ENCODE results near the gene PPP6C.
"Not testable (repeated sequence)": the region's sequence is repeated elsewhere in the genome, so short reads cannot be mapped to it uniquely, and the experiment has no call there.

Gene PPP6C

DNA sequence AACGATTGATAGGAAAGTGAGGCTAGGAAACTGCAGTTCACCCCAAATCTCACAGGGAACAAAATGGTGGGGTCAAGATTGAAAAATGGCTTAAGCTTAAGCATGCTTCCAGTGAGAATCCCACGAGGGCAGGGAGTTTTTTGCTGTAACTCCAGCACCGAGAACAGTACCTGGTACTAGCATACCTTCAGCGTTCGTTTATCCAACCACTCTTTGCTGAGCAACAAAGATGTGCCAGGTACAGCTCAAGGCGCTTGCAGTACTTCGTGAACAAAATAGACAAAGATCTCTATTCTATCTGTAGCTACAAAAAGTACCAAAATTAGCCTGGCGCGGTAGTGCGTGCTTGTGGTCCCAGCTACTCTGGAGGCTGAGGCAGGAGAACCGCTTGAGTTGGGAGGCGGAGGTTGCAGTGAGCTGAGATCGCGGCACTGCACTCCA, 778 bp upstream of the PPP6C start:
- peak overlapping the region; percentile 98 for H3K4me3 ChIP-seq (replicated peaks; ENCODE audit: low read depth, low read length)
- TF ChIP-seq, protein P1, sequence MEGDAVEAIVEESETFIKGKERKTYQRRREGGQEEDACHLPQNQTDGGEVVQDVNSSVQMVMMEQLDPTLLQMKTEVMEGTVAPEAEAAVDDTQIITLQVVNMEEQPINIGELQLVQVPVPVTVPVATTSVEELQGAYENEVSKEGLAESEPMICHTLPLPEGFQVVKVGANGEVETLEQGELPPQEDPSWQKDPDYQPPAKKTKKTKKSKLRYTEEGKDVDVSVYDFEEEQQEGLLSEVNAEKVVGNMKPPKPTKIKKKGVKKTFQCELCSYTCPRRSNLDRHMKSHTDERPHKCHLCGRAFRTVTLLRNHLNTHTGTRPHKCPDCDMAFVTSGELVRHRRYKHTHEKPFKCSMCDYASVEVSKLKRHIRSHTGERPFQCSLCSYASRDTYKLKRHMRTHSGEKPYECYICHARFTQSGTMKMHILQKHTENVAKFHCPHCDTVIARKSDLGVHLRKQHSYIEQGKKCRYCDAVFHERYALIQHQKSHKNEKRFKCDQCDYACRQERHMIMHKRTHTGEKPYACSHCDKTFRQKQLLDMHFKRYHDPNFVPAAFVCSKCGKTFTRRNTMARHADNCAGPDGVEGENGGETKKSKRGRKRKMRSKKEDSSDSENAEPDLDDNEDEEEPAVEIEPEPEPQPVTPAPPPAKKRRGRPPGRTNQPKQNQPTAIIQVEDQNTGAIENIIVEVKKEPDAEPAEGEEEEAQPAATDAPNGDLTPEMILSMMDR (IDR thresholded peaks at IDR 0.05; ENCODE audit: low read depth, low read length, missing control alignments), result no peak

DNA sequence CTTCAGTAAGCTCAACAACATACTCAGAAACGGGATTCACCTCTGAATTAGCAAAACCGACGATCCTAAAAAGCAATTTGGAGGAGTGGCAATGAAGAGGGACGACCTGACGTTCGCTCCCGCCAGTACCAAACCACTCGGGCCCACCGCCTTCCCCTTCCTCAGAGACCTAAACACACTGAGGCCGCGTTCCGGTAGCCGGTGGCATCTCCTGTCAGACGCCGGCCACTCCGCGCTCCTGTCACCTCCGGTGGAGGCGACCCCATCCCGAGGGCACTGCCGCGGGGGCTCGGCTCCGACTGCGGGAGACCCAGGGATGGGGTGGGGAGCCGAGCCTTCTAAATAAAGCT, 617 bp downstream of the PPP6C start:
- no peak for DNase-seq (ENCODE audit: extremely low read depth, low read depth)
- peak overlapping the region; percentile 98 for H3K4me3 ChIP-seq (replicated peaks; ENCODE audit: low read depth, low read length)
- TF ChIP-seq, protein P1 (IDR thresholded peaks at IDR 0.05; ENCODE audit: low read depth, low read length, missing control alignments), result no peak

More for the DNA sequence above, 778 bp upstream of the PPP6C start:
- DNase-seq (ENCODE audit: extremely low read depth, low read depth), result no peak

DNA sequence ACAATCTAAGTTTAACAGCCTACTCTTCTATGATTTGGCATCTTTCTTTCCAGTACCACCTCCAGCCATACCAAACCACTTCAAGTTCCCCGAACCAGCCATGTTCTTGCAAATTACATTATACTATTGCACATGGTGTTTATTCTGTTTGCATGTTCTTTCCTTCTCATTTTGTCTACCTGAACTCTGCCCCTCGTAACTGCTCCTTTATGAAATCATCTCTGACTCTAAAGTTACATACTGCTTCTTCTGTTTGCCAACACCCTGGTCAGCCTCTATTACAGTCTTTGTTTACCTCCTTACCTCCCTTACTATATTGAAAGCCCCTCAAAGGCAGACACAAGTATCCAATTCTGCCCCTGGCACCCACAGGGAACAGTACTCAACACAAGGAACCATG, 6.0 kb downstream of the PPP6C start:
- H3K4me3 ChIP-seq (replicated peaks; ENCODE audit: low read depth, low read length), result no peak overlapping the region
- TF ChIP-seq, protein P1 (IDR thresholded peaks at IDR 0.05; ENCODE audit: low read depth, low read length, missing control alignments), result no peak
- no peak for DNase-seq (ENCODE audit: extremely low read depth, low read depth)

DNA sequence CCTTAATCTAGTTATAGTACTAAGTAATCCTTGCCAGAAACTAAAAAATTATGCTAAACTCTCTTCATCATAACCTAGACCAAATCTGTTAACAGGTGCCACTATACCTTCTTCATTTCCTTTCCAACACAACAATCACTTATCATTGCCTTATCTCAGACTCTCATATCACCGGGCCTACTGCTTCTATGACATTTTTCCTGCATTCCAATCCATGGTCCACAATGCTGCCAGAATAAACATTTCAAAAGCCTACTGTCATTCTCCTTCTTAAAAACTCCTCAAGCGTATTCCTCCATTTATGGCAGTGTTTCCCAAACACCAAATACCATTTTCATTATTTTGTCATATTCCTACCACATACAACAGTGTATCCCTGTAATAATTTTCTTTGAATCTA, 6.5 kb downstream of the PPP6C start:
- TF ChIP-seq, protein P1 (IDR thresholded peaks at IDR 0.05; ENCODE audit: low read depth, low read length, missing control alignments), result no peak
- no peak overlapping the region for H3K4me3 ChIP-seq (replicated peaks; ENCODE audit: low read depth, low read length)
- DNase-seq (ENCODE audit: extremely low read depth, low read depth), result no peak

DNA sequence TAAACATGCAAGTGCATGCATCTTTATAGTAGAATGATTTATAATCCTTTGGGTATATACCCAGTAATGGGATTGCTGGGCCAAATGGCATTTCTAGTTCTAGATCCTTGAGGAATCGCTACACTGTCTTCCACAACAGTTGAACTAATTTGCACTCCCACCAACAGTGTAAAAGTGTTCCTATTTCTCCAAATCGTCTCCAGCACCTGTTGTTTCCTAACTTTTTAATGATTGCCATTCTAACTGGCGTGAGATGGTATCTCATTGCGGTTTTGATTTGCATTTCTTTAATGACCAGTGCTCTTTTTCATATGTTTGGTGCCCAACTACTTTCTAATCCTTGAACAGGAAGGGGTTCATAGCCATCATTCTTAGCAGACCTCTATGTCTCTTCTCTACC, 7.8 kb downstream of the PPP6C start:
- not testable (repeated sequence) for H3K4me3 ChIP-seq (replicated peaks; ENCODE audit: low read depth, low read length); DNase-seq (ENCODE audit: extremely low read depth, low read depth)

DNA sequence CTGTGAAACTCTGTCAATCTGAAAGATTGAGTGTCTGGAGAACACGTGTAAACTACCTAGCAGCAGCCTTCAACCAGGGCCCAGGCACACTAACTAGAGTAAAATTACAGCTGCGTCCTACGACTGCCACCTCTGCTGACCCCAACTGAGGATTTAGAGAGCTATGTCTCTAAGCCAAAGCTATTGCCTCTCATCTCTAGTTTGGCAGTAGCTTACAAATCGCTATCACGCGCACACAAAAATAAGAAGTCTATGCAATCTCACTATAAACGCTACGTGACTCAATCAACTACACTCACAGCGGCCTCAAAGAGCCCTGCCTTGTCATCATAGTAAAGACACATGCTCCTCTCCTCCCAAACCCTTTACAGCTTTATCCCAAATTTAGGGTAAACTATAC, 8.7 kb downstream of the PPP6C start:
- no peak for DNase-seq (ENCODE audit: extremely low read depth, low read depth)
- H3K4me3 ChIP-seq (replicated peaks; ENCODE audit: low read depth, low read length), result no peak overlapping the region
- TF ChIP-seq, protein P1 (IDR thresholded peaks at IDR 0.05; ENCODE audit: low read depth, low read length, missing control alignments), result no peak

DNA sequence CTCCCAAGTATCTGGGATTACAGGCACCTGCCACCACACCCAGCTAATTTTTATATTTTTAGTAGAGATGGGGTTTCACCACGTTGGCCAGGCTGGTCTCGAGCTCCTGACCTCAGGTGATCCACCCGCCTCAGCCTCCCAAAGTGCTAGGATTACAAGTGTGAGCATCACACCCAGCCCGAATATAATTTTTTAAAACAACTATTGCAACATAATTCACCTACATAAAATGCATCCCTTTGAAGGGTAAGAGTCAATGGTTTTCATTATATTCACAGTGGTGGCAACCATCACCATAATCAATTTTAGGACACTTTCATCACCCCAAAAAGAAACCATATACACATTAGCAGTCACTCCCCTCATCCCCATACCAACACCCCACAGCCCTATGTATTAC, 9.8 kb downstream of the PPP6C start:
- not testable (repeated sequence) for DNase-seq (ENCODE audit: extremely low read depth, low read depth); H3K4me3 ChIP-seq (replicated peaks; ENCODE audit: low read depth, low read length)

DNA sequence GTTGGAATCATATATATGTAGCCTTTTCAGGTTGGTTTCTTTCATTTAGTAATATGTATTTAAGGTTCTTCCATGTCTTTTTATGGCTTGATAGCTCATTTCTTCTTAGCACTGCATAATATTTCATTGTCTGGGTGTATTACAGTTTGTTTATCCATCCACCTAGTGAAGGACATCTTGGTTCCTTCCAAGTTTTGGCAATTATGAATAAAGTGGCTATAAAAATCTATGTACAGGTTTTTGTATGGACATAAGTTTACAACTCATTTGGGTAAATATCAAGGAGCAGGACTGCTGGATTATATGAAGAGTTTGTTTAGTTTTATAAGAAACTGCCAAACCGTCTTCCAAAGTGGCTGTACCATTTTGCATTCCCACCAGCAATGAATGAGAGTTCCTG, 11.7 kb downstream of the PPP6C start:
- H3K4me3 ChIP-seq (replicated peaks; ENCODE audit: low read depth, low read length), result no peak overlapping the region
- TF ChIP-seq, protein P1 (IDR thresholded peaks at IDR 0.05; ENCODE audit: low read depth, low read length, missing control alignments), result no peak
- no peak for DNase-seq (ENCODE audit: extremely low read depth, low read depth)
